Dendritic cell treated with granulocyte-macrophage colony-stimulating factor and Interleukin-4, amounts not matched to agents 40 ng/mL and 50 ng/mL, for 4 days (primary cell): ENCODE data around the gene ZNF23.
A peak's percentile ranks its signal among the peaks of the same experiment; 100 is the strongest.

Source experiments
- H3K27ac Mint-ChIP-seq: one replicate; pipeline ENCODE4 v1.8.0; 2022; ENCODE audit warnings: mild to moderate bottlenecking, mixed read lengths
- H3K27me3 Mint-ChIP-seq: one replicate; pipeline ENCODE4 v1.8.0; 2022; ENCODE audit warnings: mild to moderate bottlenecking, mixed read lengths
- H3K36me3 Mint-ChIP-seq: one replicate; pipeline ENCODE4 v1.8.0; 2022; ENCODE audit warnings: low read depth, mixed read lengths
- H3K4me1 Mint-ChIP-seq: one replicate; pipeline ENCODE4 v1.8.0; 2022; ENCODE audit warnings: low read depth, mixed read lengths
- H3K4me3 Mint-ChIP-seq: one replicate; pipeline ENCODE4 v1.8.0; 2022; ENCODE audit warnings: mild to moderate bottlenecking, moderate library complexity, mixed read lengths
- H3K9me3 Mint-ChIP-seq: one replicate; pipeline ENCODE4 v1.8.0; 2022; ENCODE audit warnings: mixed read lengths
- intact Hi-C: fragments of 100-400 bp; cut with micrococcal nuclease; formaldehyde crosslinking; loops from one replicate; pipeline ENCODE4 v1.15.0; 2022

Gene ZNF23

GRCh38 chr16:71484006-71484893 is 22.2 kb upstream of the ZNF23 start:
- Mint-ChIP-seq H3K27me3 (peaks cover 3% of the 10 kb centered on the region), H3K4me1 (peaks cover 16% of the 10 kb centered on the region), H3K4me3 (peak overlapping the region; percentile 85), H3K9me3 (peaks cover 12% of the 10 kb centered on the region), H3K36me3 (no peaks in the 10 kb centered on the region), H3K27ac (peak overlapping the region; percentile 87)
- intact Hi-C loops, result loop anchor here (1.0 kb wide), 1 partner anchor 22 kb away; the partner anchor contains the start of gene ZNF23

GRCh38 chr16:71482569-71482968 is 20.5 kb upstream of the ZNF23 start:
- Mint-ChIP-seq H3K4me1 (peaks cover 16% of the 10 kb centered on the region), H3K9me3 (peaks cover 10% of the 10 kb centered on the region), H3K4me3 (no peak overlapping the region), H3K36me3 (peaks cover 12% of the 10 kb centered on the region), H3K27me3 (peaks cover 3% of the 10 kb centered on the region), H3K27ac (no peak overlapping the region)
- intact Hi-C loops, result no loop called here

GRCh38 chr16:71480956-71481355 is 18.9 kb upstream of the ZNF23 start:
- Mint-ChIP-seq H3K9me3 (no peaks in the 10 kb centered on the region), H3K27ac (no peak overlapping the region), H3K4me1 (peaks cover 16% of the 10 kb centered on the region), H3K36me3 (peaks cover 29% of the 10 kb centered on the region), H3K4me3 (no peak overlapping the region), H3K27me3 (no peaks in the 10 kb centered on the region)
- intact Hi-C loops, result no loop called here

- H3K27ac Mint-ChIP-seq, result no peak overlapping the region
Measured at GRCh38 chr16:71479420-71479819, 17.4 kb upstream of the ZNF23 start.

GRCh38 chr16:71476457-71477124 is 14.5 kb upstream of the ZNF23 start:
- H3K4me3 Mint-ChIP-seq, result no peak overlapping the region
- intact Hi-C loops, result no loop called here
- H3K36me3 Mint-ChIP-seq, result peaks cover 38% of the 10 kb centered on the region
- no peaks in the 10 kb centered on the region for H3K9me3 Mint-ChIP-seq
- H3K27me3 Mint-ChIP-seq, result no peaks in the 10 kb centered on the region
- peaks cover 3% of the 10 kb centered on the region for H3K4me1 Mint-ChIP-seq
- H3K27ac Mint-ChIP-seq, result no peak overlapping the region

More at GRCh38 chr16:71479420-71479819, 17.4 kb upstream of the ZNF23 start:
- Mint-ChIP-seq H3K27me3 (no peaks in the 10 kb centered on the region), H3K4me1 (peaks cover 16% of the 10 kb centered on the region), H3K4me3 (no peak overlapping the region), H3K9me3 (no peaks in the 10 kb centered on the region), H3K36me3 (peaks cover 38% of the 10 kb centered on the region)
- intact Hi-C loops, result no loop called here

- intact Hi-C loops, result no loop called here
- Mint-ChIP-seq H3K27ac (no peak overlapping the region), H3K4me1 (no peaks in the 10 kb centered on the region), H3K27me3 (no peaks in the 10 kb centered on the region), H3K9me3 (no peaks in the 10 kb centered on the region), H3K36me3 (peaks cover 38% of the 10 kb centered on the region), H3K4me3 (no peak overlapping the region)
Measured at GRCh38 chr16:71474864-71475263, 12.8 kb upstream of the ZNF23 start.

- Mint-ChIP-seq H3K36me3 (peaks cover 38% of the 10 kb centered on the region), H3K27ac (no peak overlapping the region), H3K4me1 (no peaks in the 10 kb centered on the region), H3K4me3 (no peak overlapping the region), H3K27me3 (no peaks in the 10 kb centered on the region), H3K9me3 (no peaks in the 10 kb centered on the region)
- intact Hi-C loops, result no loop called here
Measured at GRCh38 chr16:71473891-71474290, 11.8 kb upstream of the ZNF23 start.

- H3K4me3 Mint-ChIP-seq, result no peak overlapping the region
- no peak overlapping the region for H3K27ac Mint-ChIP-seq
- no peaks in the 10 kb centered on the region for H3K9me3 Mint-ChIP-seq
- H3K4me1 Mint-ChIP-seq, result no peaks in the 10 kb centered on the region
- intact Hi-C loops, result no loop called here
- H3K27me3 Mint-ChIP-seq, result no peaks in the 10 kb centered on the region
- H3K36me3 Mint-ChIP-seq, result peaks cover 30% of the 10 kb centered on the region
Measured at GRCh38 chr16:71472931-71473330, 10.9 kb upstream of the ZNF23 start.

GRCh38 chr16:71472051-71472450 is 10.0 kb upstream of the ZNF23 start:
- no peak overlapping the region for H3K27ac Mint-ChIP-seq
- intact Hi-C loops, result no loop called here
- H3K4me3 Mint-ChIP-seq, result no peak overlapping the region
- H3K27me3 Mint-ChIP-seq, result no peaks in the 10 kb centered on the region
- no peaks in the 10 kb centered on the region for H3K9me3 Mint-ChIP-seq
- H3K4me1 Mint-ChIP-seq, result no peaks in the 10 kb centered on the region
- H3K36me3 Mint-ChIP-seq, result peaks cover 21% of the 10 kb centered on the region

GRCh38 chr16:71467810-71468209 is 5.8 kb upstream of the ZNF23 start:
- Mint-ChIP-seq H3K27me3 (peaks cover 1% of the 10 kb centered on the region), H3K36me3 (no peaks in the 10 kb centered on the region), H3K27ac (no peak overlapping the region), H3K4me3 (no peak overlapping the region), H3K4me1 (no peaks in the 10 kb centered on the region), H3K9me3 (no peaks in the 10 kb centered on the region)
- intact Hi-C loops, result loop anchor here (10.0 kb wide), 1 partner anchor 183 kb away; the partner anchor contains the start of gene CMTR2

- intact Hi-C loops, result loop anchor here (5.0 to 10.0 kb wide), 2 partner anchors 33 to 179 kb away; partner anchors contain the start of gene CMTR2
- Mint-ChIP-seq H3K9me3 (no peaks in the 10 kb centered on the region), H3K27me3 (peaks cover 1% of the 10 kb centered on the region), H3K27ac (no peak overlapping the region), H3K4me1 (peaks cover 5% of the 10 kb centered on the region), H3K36me3 (peaks cover 8% of the 10 kb centered on the region), H3K4me3 (no peak overlapping the region)
Measured at GRCh38 chr16:71464231-71464630, 2.2 kb upstream of the ZNF23 start.

GRCh38 chr16:71460941-71461340 is 1.1 kb downstream of the ZNF23 start:
- peaks cover 1% of the 10 kb centered on the region for H3K9me3 Mint-ChIP-seq
- peaks cover 5% of the 10 kb centered on the region for H3K4me1 Mint-ChIP-seq
- H3K27ac Mint-ChIP-seq, result no peak overlapping the region
- peaks cover 17% of the 10 kb centered on the region for H3K36me3 Mint-ChIP-seq
- no peak overlapping the region for H3K4me3 Mint-ChIP-seq
- intact Hi-C loops, result loop anchor here (5.0 to 10.0 kb wide), 2 partner anchors 36 to 176 kb away; partner anchors contain the start of gene CMTR2
- H3K27me3 Mint-ChIP-seq, result peaks cover 1% of the 10 kb centered on the region

GRCh38 chr16:71460236-71460635 is 1.8 kb downstream of the ZNF23 start:
- no peak overlapping the region for H3K4me3 Mint-ChIP-seq

GRCh38 chr16:71459510-71459909 is 2.5 kb downstream of the ZNF23 start:
- intact Hi-C loops, result no loop called here
- Mint-ChIP-seq H3K4me3 (no peak overlapping the region), H3K27me3 (peaks cover 1% of the 10 kb centered on the region), H3K36me3 (peaks cover 31% of the 10 kb centered on the region), H3K27ac (no peak overlapping the region), H3K4me1 (peaks cover 5% of the 10 kb centered on the region), H3K9me3 (peaks cover 16% of the 10 kb centered on the region)

More at GRCh38 chr16:71460236-71460635, 1.8 kb downstream of the ZNF23 start:
- Mint-ChIP-seq H3K27me3 (peaks cover 1% of the 10 kb centered on the region), H3K9me3 (peaks cover 8% of the 10 kb centered on the region), H3K36me3 (peaks cover 24% of the 10 kb centered on the region), H3K4me1 (peaks cover 5% of the 10 kb centered on the region), H3K27ac (no peak overlapping the region)
- intact Hi-C loops, result loop anchor here (5.0 to 10.0 kb wide), 2 partner anchors 37 to 175 kb away; partner anchors contain the start of gene CMTR2
